K562 (cell line): ENCODE measurements around the gene SOX4.

Experiments used
- BCL6 ChIP-seq: fragments of 250-450 bp; sonication (Bioruptor Pico); IDR thresholded peaks from 2 replicates; pipeline ENCODE4 v1.4.0; 2020
- E2F6 ChIP-seq, 2 experiments: IDR thresholded peaks; 2 replicates each; pipeline ENCODE4 v1.6.1; 2011; ENCODE audit warnings: borderline replicate concordance in 1 of 2, control low read depth in 1 of 2, low read depth in 1 of 2, low read length in 1 of 2, mild to moderate bottlenecking in 1 of 2, mixed read lengths in 1 of 2, moderate library complexity in 1 of 2; ENCODE audit not compliant: insufficient read depth in 1 of 2, insufficient read length in 1 of 2, poor library complexity in 1 of 2, severe bottlenecking in 1 of 2; ENCODE audit errors: extremely low read depth in 1 of 2
- HMBOX1 ChIP-seq: sonication (generic); IDR thresholded peaks from 2 replicates; pipeline ENCODE4 v1.6.1; 2016
- NR4A1 ChIP-seq, 2 experiments: fragments of 250-450 bp in 1 of 2; fragments of 450-650 bp in 1 of 2; sonication (Bioruptor Pico) in 1 of 2; IDR thresholded peaks; 2 replicates each; pipeline versions ENCODE4 v1.4.0 to v1.6.1; 2016 to 2020; ENCODE audit warnings: mild to moderate bottlenecking in 2 of 2, missing compliant biosample characterization in 1 of 2, missing genetic modification characterization in 1 of 2, moderate library complexity in 1 of 2
- PML ChIP-seq: IDR thresholded peaks from 2 replicates; pipeline ENCODE4 v1.6.1; 2012; ENCODE audit warnings: low read length, inconsistent platforms
- RFX5 ChIP-seq: IDR thresholded peaks from 2 replicates; pipeline ENCODE4 v1.6.1; 2011; ENCODE audit warnings: low read depth, mild to moderate bottlenecking, improper control_type of control experiment, low read length
- TSHZ1 ChIP-seq: fragments of 250-450 bp; sonication (Bioruptor Pico); IDR thresholded peaks from 2 replicates; pipeline ENCODE4 v1.4.0; 2020; ENCODE audit warnings: mild to moderate bottlenecking, moderate library complexity
- YY1 ChIP-seq, 3 experiments: IDR thresholded peaks; 2 replicates each; pipeline ENCODE4 v1.6.1; 2011; ENCODE audit warnings: low read length in 2 of 3, mild to moderate bottlenecking in 2 of 3, moderate library complexity in 2 of 3, borderline replicate concordance in 1 of 3, control low read depth in 1 of 3, low read depth in 1 of 3; ENCODE audit not compliant: insufficient read depth in 3 of 3, insufficient replicate concordance in 2 of 3, control insufficient read depth in 1 of 3, insufficient read length in 1 of 3; ENCODE audit errors: extremely low read depth in 1 of 3
- ZNF175 ChIP-seq: fragments of 200-800 bp; sonication (Bioruptor generic); IDR thresholded peaks from 2 replicates; pipeline ENCODE4 v1.6.1; 2016; ENCODE audit warnings: low read depth, mild to moderate bottlenecking, missing genetic modification characterization, missing compliant biosample characterization
- TF ChIP-seq, protein P1 (sequence below), 3 experiments: IDR thresholded peaks in 2 of 3; conservative IDR thresholded peaks in 1 of 3; 2 replicates each; pipeline ENCODE4 v1.5.1; 2011 to 2012; ENCODE audit warnings: low read length in 3 of 3, mild to moderate bottlenecking in 3 of 3, control low read depth in 2 of 3, improper control_type of control experiment in 1 of 3, inconsistent platforms in 1 of 3, low read depth in 1 of 3, mixed read lengths in 1 of 3, moderate library complexity in 1 of 3; ENCODE audit not compliant: insufficient read depth in 2 of 3
- TF ChIP-seq, protein P2 (sequence below): fragments of 250-450 bp; sonication (Bioruptor Pico); IDR thresholded peaks from 2 replicates; pipeline ENCODE4 v1.4.0; 2020; ENCODE audit warnings: mild to moderate bottlenecking
- TF ChIP-seq, protein P3 (sequence below): sonication (generic); formaldehyde crosslinking; IDR thresholded peaks from 2 replicates; pipeline ENCODE4 v1.8.1; 2022; ENCODE audit warnings: missing genetic modification reagents

DNA sequence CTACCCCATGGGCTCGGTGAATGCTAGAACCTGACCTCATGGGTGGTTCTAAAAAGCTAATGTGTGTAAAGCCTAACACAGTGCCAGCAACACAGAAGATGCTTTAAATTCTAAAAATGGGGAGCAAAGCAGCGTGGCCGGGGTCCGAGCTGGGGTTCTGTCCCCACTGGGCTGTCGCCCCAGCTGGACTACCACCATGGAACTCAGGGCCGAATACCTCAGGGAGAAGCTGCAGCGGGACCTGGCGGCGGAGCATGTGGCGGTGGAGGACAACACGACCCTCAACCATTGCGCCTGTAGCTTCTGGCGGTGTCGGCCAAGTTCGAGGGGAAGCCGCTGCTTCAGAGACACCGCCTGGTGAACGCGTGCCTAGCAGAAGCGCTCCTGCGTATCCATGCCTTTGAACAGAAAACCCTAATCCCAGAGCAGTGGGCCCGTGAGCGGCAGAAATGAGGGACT is 8.4 kb downstream of the SOX4 start:
- TF ChIP-seq ZNF175 (CRISPR knock-in tag) (no peak), TSHZ1 (CRISPR knock-in tag) (no peak), RFX5 (no peak), NR4A1 (CRISPR knock-in tag; IDR thresholded peaks at IDR 0.05) (no peak), NR4A1 (tag; IDR thresholded peaks at IDR 0.05) (no peak), PML (no peak), E2F6 (IDR thresholded peaks at IDR 0.05; ENCODE audit: borderline replicate concordance in 1 of 2, extremely low read depth in 1 of 2, insufficient read depth in 1 of 2, insufficient read length in 1 of 2, low read depth in 1 of 2, low read length in 1 of 2, poor library complexity in 1 of 2, severe bottlenecking in 1 of 2) (no peak), YY1 (IDR thresholded peaks at IDR 0.05; ENCODE audit: borderline replicate concordance in 1 of 3, control insufficient read depth in 1 of 3, extremely low read depth in 1 of 3, insufficient read depth in 3 of 3, insufficient read length in 1 of 3, insufficient replicate concordance in 2 of 3, low read depth in 1 of 3, low read length in 2 of 3) (no peak), BCL6 (no peak), HMBOX1 (no peak)
- TF ChIP-seq, protein P1, sequence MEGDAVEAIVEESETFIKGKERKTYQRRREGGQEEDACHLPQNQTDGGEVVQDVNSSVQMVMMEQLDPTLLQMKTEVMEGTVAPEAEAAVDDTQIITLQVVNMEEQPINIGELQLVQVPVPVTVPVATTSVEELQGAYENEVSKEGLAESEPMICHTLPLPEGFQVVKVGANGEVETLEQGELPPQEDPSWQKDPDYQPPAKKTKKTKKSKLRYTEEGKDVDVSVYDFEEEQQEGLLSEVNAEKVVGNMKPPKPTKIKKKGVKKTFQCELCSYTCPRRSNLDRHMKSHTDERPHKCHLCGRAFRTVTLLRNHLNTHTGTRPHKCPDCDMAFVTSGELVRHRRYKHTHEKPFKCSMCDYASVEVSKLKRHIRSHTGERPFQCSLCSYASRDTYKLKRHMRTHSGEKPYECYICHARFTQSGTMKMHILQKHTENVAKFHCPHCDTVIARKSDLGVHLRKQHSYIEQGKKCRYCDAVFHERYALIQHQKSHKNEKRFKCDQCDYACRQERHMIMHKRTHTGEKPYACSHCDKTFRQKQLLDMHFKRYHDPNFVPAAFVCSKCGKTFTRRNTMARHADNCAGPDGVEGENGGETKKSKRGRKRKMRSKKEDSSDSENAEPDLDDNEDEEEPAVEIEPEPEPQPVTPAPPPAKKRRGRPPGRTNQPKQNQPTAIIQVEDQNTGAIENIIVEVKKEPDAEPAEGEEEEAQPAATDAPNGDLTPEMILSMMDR (IDR thresholded peaks at IDR 0.05 in 2 of 3, conservative IDR thresholded peaks at IDR 0.05 in 1 of 3; ENCODE audit: insufficient read depth in 2 of 3, low read depth in 1 of 3, low read length in 3 of 3): no peak
- TF ChIP-seq, protein P2, sequence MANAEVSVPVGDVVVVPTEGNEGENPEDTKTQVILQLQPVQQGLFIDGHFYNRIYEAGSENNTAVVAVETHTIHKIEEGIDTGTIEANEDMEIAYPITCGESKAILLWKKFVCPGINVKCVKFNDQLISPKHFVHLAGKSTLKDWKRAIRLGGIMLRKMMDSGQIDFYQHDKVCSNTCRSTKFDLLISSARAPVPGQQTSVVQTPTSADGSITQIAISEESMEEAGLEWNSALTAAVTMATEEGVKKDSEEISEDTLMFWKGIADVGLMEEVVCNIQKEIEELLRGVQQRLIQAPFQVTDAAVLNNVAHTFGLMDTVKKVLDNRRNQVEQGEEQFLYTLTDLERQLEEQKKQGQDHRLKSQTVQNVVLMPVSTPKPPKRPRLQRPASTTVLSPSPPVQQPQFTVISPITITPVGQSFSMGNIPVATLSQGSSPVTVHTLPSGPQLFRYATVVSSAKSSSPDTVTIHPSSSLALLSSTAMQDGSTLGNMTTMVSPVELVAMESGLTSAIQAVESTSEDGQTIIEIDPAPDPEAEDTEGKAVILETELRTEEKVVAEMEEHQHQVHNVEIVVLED (CRISPR knock-in tag): no peak
- TF ChIP-seq, protein P3, sequence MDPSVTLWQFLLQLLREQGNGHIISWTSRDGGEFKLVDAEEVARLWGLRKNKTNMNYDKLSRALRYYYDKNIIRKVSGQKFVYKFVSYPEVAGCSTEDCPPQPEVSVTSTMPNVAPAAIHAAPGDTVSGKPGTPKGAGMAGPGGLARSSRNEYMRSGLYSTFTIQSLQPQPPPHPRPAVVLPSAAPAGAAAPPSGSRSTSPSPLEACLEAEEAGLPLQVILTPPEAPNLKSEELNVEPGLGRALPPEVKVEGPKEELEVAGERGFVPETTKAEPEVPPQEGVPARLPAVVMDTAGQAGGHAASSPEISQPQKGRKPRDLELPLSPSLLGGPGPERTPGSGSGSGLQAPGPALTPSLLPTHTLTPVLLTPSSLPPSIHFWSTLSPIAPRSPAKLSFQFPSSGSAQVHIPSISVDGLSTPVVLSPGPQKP (CRISPR knock-in tag): no peak
